Measurements from ENCODE around the gene ZP3.
"Not testable (repeated sequence)": the region's sequence is repeated elsewhere in the genome, so short reads cannot be mapped to it uniquely, and the experiment has no call there.

ZP3 gene

DNA sequence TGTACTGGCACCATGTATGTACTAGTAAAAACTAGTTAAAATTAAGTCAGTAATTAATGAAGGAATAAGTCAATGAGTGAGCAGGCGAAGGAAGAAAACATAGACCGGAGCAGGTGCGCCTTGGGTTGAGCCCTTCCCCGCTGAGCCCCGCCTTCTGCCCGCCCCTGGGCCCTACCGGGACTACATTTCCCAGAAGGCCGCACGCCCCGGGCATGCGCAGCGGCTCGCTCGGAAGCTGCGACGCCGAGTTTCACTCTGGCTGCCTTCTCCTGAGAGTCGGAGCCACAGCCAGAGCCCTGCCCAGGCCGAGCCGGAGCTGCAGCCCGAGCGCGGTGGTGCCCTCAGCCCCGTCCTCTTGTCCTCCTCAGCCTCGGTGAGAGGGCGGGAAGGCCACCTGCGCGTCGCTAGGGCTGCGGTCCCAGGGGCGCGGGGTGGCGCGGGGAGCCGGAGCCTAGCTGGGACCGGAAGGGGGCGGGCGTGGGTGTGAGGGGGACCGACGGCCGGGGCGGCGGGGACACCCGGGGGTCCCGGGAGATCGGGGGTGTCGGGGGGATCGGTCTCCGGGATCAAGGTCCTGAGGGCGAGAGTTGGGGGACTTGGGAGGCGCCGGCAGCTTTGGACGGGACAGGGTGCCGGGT is 36.8 kb downstream of the ZP3 start, which contains the start of gene DTX2:
TSS of gene DTX2 (plus strand) at position 246 of the 638 bp plus-strand sequence. CDS start 18,801 bp downstream, outside the sequence.
- H3K27ac ChIP-seq; CTCF ChIA-PET; DNase-seq (ENCODE audit: low spot score); POLR2A ChIA-PET (ENCODE audit: low non-redundant PET): not testable (repeated sequence)

DNA sequence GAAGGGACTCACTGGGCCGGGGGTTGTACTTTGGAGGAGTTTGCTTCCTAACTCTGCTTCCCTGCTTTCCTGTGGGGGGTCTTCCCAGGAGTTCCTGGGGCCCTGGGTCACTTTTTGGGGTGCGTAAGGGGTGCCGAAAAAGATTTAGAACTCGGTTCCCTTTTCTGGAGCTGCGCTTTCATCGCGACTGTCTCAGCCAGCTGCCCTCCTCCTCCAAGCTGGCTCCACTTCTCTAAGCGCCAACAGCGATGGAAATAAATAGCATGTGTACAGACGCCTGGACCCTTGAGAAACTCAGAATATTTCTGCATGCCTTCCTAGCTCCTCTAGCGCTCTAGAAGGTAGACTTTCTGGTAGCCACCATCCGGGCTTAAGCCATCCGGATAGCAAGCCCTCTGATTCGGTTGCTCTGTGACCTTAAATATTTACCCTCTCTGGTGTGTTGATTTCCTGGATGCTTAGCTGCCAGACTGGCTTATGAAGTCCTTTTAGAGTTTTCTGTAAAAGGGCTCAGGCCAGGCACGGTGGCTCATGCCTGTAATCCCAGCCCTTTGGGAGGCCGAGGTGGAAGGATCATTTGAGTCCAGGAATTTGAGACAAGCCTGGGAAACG is 37.6 kb downstream of the ZP3 start:
- DNase-seq (ENCODE audit: low spot score); CTCF ChIA-PET; H3K27ac ChIP-seq; POLR2A ChIA-PET (ENCODE audit: low non-redundant PET): not testable (repeated sequence)

DNA sequence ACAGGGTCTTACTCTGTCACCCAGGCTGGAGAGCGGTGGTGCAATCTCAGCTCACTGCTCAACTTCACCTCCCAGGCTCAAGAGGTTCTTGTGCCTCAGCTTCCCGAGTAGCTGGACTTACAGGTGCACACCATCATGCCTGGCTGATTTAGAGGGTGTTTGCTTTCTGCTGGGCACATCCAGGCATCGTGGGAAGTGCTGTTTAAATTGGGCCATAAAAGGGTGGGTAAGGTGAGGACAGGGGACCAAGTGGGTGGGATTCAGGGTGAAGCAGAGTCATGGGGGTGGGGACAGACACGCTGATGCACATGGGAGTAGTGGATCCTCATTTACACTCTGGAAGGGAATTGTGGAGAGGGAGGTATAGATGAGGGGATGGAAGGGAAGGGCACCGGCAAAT is 40.2 kb downstream of the ZP3 start:
- CTCF ChIA-PET; DNase-seq (ENCODE audit: low spot score); POLR2A ChIA-PET (ENCODE audit: low non-redundant PET): not testable (repeated sequence)
- peak overlapping the region; percentile 30; the same call in 1 of the 2 replicates for H3K27ac ChIP-seq

DNA sequence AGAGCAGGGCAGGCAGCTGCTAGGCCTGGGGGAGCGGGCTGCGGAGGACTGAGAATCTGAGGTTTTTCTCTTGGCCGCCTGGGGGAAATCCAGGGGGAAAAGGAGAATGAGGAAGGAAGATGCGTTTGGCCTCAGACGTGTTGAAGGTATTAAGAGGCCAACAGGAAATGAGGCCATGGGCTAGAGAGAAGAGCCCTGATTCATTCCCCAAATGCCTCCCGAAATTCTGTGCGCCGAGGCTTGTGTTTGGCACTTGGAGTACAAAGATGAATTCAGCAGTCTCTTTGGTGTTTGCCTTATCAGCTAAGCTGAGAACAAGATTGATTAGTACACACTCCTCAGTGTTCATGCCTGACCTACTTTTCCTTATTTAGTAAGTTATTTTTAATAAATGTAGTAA is 41.2 kb downstream of the ZP3 start:
- H3K27ac ChIP-seq; CTCF ChIA-PET; DNase-seq (ENCODE audit: low spot score); POLR2A ChIA-PET (ENCODE audit: low non-redundant PET): not testable (repeated sequence)

DNA sequence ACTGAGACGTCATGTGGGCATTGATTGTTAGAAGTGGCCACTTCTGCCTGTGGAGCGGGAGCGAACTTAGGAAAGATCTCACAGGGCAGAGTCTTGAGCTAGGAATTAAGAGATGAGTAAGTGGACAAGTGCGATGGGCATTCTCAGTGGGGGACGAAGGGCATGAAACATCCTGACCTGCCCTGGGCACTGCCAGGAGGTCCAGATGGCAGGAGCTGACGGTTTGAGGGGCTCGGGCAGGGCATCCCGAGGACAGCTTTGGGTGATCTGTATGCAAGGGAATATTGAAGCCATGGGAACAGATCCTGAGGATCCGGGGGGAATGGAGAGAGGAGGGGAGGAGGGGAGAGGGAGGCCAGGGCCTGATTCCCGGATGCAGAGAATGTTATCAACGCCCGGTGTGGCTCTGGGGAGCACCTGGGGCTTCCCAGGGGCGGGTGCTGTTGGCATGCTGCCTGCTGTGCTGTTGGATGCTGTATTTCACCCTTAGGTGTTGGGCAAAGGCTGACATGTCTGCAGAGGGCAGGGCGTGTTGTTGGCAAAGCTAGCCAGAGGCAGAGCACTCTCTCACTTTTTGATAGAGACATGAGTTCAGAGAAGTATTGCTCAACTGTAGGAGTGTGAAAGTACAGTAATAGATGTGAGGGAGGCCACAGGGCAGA is 43.1 kb downstream of the ZP3 start:
- POLR2A ChIA-PET (ENCODE audit: low non-redundant PET); CTCF ChIA-PET: not testable (repeated sequence)
- H3K27ac ChIP-seq = peak overlapping the region; percentile 80
- peak; percentile 36 for DNase-seq (ENCODE audit: low spot score)

DNA sequence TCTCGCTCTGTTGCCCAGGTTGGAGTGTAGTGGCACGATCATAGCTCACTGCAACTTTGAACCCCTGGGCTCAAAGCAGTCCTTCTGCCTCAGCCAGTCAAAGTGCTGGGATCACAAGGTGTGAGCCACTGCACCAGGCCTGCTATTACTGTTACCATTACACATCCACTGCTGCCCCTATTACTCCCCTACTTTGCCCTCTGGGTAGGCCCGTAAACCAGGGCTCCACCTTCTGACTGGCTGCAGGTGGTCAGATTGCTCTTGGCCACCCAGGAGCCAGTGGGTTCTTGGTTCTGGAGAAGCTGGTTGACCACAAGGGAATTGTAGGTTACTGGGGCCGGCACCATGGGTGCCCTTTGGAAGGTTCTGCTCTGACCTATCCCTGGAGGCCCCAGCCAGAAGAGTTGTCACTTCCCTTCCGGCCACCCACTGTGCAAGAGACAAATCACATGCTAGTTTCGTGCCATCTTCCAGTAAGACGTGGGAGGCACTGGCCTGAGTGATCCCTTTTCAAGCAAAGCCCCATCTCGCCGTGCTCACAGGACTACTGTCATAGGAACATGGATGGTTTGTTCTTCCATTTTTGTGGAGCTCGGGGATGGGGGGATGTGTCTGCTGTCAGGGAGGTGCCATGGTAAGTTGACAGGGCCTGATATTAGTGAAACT is 46.9 kb downstream of the ZP3 start:
- POLR2A ChIA-PET (ENCODE audit: low non-redundant PET); DNase-seq (ENCODE audit: low spot score); H3K27ac ChIP-seq; CTCF ChIA-PET: not testable (repeated sequence)

DNA sequence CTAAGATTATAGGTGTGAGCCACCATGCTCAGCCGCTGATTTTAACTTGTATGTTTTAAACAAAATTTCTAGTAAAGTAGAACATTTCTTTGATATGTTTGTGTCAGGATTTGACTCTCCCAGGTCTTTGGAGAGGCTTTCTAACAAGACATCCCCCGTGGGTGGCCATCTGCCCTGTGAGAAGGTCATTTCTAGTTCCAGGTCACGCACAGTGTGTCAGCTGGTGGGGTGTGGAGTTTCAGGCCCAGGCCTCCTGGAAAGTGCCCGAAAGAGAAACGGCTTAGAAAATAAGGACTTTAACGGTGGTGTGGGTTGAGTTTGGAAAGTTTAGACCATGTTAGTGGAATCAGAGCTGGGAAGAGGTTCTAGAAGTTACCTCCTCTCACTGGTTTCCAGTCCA is 48.3 kb downstream of the ZP3 start:
- POLR2A ChIA-PET (ENCODE audit: low non-redundant PET); DNase-seq (ENCODE audit: low spot score); CTCF ChIA-PET; H3K27ac ChIP-seq: not testable (repeated sequence)

DNA sequence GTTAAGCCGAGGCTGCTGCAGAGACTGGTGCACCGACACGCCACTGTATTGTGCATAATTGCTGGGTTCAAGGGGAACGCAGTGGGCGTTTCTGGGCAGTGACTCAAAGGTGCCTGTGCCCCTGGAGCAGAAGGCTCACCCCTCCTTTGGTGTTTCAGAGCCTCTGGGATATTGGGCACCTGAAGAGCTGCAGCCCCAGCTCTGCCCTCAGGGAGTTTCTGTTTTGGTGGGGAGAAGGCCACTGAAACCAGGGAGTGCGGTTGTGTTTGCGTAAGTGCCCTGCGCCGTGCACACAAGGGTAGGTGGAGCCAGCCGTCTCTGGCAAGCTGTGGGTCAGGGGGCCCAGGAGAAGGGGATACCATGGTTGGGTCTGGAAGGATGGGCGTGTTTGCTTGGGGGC is 51.5 kb downstream of the ZP3 start:
- CTCF ChIA-PET; POLR2A ChIA-PET (ENCODE audit: low non-redundant PET); DNase-seq (ENCODE audit: low spot score): not testable (repeated sequence)
- H3K27ac ChIP-seq = peak overlapping the region; percentile 94

DNA sequence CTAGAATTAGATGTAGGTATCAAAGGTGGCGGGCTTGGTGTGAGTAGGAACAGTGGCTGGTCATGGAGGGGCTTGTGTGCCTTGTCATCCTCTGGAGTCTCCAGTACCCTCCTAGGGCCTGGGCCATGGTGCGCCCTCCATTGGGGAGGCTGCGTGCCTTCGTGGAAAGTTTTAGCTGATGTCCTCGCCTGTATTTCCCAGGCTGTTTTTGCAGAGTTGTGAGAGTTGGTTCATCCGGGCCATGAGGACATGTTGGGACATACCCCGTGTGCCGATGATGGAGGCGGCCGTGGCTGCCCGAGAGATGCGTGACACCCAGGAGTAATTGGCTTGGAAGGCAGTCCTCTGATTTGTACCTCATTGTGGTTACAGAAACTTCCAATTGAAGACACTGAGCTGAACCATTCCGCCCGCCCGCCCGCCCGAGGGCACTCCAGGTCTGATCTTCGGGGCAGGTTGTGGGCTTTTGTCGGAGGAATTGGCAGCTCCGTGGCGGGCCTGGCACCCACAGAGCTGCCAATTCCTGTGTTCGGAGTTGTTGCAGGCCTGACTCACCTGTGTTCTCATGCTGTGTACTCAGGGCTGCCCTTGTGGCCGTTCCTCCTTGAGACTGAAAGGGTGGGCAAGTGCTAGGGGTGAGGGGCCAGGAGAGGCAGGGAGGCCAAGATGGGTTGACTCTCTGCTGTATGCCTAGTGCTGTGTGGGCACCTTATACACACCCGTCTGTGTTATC is 52.2 kb downstream of the ZP3 start:
- DNase-seq (ENCODE audit: low spot score); POLR2A ChIA-PET (ENCODE audit: low non-redundant PET); CTCF ChIA-PET: not testable (repeated sequence)
- H3K27ac ChIP-seq = peak overlapping the region; percentile 94

DNA sequence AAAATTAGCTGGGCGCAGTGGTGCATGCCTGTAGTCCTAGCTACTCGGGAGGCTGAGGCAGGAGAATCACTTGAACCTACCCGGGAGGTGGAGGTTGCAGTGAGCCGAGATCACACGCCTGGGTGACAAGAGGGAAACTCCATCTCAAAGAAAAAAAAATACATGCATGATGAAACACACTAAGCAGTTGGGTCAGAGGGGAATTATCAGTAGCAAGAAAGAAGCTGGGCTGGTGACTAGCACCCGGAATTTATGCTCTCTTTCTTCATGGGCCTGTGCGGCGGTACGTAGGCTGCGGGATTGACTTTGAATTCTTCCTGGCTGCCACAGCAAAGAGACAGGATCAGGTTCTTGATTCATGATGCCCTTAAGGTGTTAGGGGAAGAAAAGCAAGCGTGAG is 54.9 kb downstream of the ZP3 start:
- POLR2A ChIA-PET (ENCODE audit: low non-redundant PET); DNase-seq (ENCODE audit: low spot score); CTCF ChIA-PET; H3K27ac ChIP-seq: not testable (repeated sequence)

DNA sequence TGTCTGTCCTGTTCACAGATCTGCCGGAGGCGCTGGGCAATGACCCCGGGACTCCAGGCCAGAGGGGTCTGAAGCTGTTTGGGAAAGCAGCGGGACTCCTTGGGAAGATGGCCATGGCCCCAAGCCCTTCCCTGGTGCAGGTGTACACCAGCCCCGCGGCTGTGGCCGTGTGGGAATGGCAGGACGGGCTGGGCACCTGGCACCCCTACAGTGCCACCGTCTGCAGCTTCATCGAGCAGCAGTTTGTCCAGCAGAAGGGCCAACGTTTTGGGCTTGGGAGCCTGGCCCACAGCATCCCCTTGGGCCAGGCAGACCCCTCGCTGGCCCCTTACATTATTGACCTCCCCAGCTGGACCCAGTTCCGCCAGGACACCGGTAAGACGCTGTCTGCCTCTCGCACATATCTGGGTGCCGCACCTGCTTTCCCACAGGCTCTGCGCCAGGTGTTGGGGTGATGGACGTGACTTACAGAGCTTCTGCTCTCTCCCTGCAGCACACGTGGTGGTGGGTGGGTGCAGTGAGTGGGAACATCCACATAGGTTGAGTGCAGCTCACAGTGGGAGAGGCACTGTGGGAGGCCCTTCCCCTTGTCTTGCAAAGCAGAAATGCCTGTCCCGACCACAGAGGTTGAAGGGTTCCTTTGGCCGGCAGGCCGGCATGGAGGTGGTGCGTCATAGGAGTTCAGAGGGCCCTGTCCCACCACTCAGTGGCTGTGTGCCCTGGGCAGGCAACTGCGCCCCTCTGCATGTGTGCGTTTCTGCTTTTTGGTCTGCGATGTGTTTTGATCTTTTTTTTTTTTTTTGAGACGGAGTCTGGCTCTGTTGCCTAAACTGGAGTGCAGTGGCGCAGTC is 55.9 kb downstream of the ZP3 start:
- CTCF ChIA-PET; DNase-seq (ENCODE audit: low spot score); POLR2A ChIA-PET (ENCODE audit: low non-redundant PET): not testable (repeated sequence)
- H3K27ac ChIP-seq = peak overlapping the region; percentile 22; the same call in 1 of the 2 replicates

DNA sequence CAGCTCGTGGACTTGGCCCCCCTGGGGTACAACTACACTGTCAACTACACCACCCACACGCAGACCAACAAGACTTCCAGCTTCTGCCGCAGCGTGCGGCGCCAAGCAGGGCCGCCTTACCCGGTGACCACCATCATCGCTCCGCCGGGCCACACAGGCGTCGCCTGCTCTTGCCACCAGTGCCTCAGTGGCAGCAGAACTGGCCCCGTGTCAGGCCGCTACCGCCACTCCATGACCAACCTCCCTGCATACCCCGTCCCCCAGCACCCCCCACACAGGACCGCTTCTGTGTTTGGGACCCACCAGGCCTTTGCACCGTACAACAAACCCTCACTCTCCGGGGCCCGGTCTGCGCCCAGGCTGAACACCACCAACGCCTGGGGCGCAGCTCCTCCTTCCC is 57.9 kb downstream of the ZP3 start:
- DNase-seq (ENCODE audit: low spot score); POLR2A ChIA-PET (ENCODE audit: low non-redundant PET); CTCF ChIA-PET: not testable (repeated sequence)
- H3K27ac ChIP-seq = peak overlapping the region; percentile 4; the same call in 1 of the 2 replicates

DNA sequence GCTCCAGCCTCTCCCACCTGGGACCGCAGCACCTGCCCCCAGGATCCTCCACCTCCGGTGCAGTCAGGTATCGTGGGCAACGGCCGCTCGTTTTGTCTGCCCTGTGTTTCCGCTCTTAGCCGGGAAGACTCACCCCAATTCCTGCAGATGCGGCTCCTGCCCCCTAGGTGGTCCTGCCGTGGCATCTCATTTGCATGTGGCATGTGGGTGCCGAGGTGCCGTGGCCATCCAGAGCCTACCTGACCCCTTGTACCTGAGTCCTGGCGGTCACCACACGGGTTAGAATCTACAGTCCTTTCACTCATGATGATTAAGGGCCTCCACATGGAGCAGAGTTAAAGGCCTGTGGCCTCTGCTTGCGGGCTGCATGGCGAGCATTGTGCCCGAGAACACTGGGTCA is 58.3 kb downstream of the ZP3 start:
- DNase-seq (ENCODE audit: low spot score); CTCF ChIA-PET; POLR2A ChIA-PET (ENCODE audit: low non-redundant PET): not testable (repeated sequence)
- H3K27ac ChIP-seq = peak overlapping the region; percentile 4; the same call in 1 of the 2 replicates

DNA sequence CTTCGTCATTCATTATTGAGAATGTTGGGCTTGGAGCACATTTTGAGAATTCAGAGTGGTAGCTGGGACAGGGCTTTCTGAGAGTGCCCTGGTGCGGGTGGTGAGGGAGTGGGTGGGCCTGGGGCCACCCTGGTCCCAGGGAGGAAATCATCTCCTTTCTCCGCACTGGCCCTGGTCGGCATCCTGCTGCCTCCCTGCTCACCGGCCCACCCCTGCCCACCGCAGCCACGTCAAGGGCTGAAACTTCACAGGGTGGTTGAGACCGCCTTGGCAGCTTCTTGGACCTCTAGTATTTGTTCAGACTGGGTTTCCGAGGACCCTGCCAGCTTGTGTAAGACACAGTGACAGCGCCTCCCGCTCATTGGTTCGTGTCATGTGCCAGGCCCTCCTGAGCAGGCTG is 59.7 kb downstream of the ZP3 start:
- not testable (repeated sequence) for H3K27ac ChIP-seq; DNase-seq (ENCODE audit: low spot score)
- CTCF ChIA-PET = interaction anchor here (0.7 kb wide), 1 partner anchor 101 kb away, joined by 4 read pairs; no protein-coding TSS in a partner anchor

DNA sequence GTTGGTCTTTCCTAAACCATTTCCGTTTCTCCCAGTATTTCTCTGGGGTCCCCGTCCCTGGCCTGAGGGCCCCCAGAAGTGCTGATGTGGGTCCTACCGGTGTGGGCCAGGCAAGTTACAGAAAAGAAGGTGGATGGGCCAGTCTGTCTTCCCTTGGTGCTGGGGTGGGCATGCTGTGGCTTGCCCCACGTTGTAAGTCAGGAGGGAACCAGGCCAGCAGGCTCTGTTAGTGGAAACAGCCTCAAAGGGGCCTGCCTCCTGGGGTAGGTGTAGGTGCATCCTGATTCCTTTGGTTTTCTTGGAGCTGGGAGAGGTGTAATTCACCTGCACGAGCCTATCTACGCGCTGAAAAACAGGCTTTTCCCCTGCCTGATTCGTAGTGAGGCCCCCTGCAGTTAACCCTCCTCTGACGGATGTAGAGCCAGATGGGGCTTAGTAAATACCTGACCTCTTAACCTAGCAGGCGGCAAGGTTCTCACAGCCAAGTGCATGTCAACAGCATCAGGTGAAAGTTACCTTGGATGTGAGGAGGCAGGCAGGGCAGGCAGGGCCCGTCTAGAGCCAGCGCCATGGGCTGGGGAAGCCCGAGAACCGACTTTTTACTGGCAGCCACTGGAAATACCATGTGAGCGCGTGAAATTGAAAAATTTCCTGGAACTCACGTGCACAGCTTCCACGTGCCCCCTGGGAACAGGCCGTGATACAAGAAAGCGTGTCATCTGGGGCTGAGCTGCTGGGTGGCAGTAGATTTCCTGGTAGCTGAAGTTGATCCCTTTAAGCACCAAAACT is 61.3 kb downstream of the ZP3 start:
- H3K27ac ChIP-seq; CTCF ChIA-PET; DNase-seq (ENCODE audit: low spot score); POLR2A ChIA-PET (ENCODE audit: low non-redundant PET): not testable (repeated sequence)

More for the DNA sequence above, 59.7 kb downstream of the ZP3 start:
- POLR2A ChIA-PET (ENCODE audit: low non-redundant PET) = not testable (repeated sequence)
